ENCODE measurements around the gene RTBDN.
A peak's percentile ranks its signal among the peaks of the same experiment; 100 is the strongest.

Gene RTBDN

DNA sequence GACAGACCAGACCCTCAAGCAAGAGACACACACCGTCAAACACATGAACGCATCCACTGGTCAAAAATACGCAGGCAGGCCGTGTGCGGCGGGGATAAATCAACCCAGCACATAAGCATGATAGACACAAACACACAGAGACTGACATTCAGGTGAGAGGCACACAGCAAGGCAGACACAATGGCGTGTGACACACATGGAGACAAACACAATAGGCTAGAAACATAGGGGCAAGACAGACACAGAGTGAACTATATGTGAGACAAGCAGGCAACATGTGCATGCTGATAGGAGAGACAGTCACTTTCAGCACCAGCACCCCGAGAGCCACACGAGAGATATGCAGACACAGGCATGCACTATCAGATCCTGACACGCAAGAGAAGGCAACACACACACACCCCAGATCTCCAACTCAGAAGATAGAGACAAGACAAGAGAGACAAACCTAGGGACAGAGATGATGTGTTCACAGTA, 49.9 kb downstream of the RTBDN start:
- Histone ChIP-seq H3K4me1 (ENCODE audit: control insufficient read depth, insufficient read depth, low read length, unreplicated experiment) (peaks cover 63% of the 10 kb centered on the region), H2AFZ (ENCODE audit: low read length, unreplicated experiment) (no peak overlapping the region), H3K4me3 (ENCODE audit: low read depth, low read length) (no peak overlapping the region), H3K27ac (ENCODE audit: low read depth, low read length) (peak overlapping the region; percentile 92), H3K79me2 (ENCODE audit: control insufficient read depth, insufficient read depth, low read length, unreplicated experiment) (no peaks in the 10 kb centered on the region), H3K27me3 (ENCODE audit: insufficient read depth, low read length) (no peaks in the 10 kb centered on the region), H3K36me3 (ENCODE audit: insufficient read depth, low read length) (no peaks in the 10 kb centered on the region)

- Histone ChIP-seq H3K36me3 (ENCODE audit: insufficient read depth, low read length) (no peaks in the 10 kb centered on the region), H3K4me1 (ENCODE audit: control insufficient read depth, insufficient read depth, low read length, unreplicated experiment) (peaks cover 63% of the 10 kb centered on the region), H3K4me3 (ENCODE audit: low read depth, low read length) (no peak overlapping the region), H3K79me2 (ENCODE audit: control insufficient read depth, insufficient read depth, low read length, unreplicated experiment) (no peaks in the 10 kb centered on the region), H3K27ac (ENCODE audit: low read depth, low read length) (peak overlapping the region; percentile 92), H3K27me3 (ENCODE audit: insufficient read depth, low read length) (no peaks in the 10 kb centered on the region), H2AFZ (ENCODE audit: low read length, unreplicated experiment) (no peak overlapping the region)
Observed at GRCh38 chr19:12783849-12784393, 50.5 kb downstream of the RTBDN start.

GRCh38 chr19:12783291-12783848, 51.0 kb downstream of the RTBDN start:
- Histone ChIP-seq H3K27ac (ENCODE audit: low read depth, low read length) (peak overlapping the region; percentile 92), H3K79me2 (ENCODE audit: control insufficient read depth, insufficient read depth, low read length, unreplicated experiment) (no peaks in the 10 kb centered on the region), H3K4me3 (ENCODE audit: low read depth, low read length) (peak overlapping the region; percentile 74; the same call in 1 of the 2 replicates), H3K27me3 (ENCODE audit: insufficient read depth, low read length) (no peaks in the 10 kb centered on the region), H3K36me3 (ENCODE audit: insufficient read depth, low read length) (no peaks in the 10 kb centered on the region), H2AFZ (ENCODE audit: low read length, unreplicated experiment) (no peak overlapping the region), H3K4me1 (ENCODE audit: control insufficient read depth, insufficient read depth, low read length, unreplicated experiment) (peaks cover 63% of the 10 kb centered on the region)

DNA sequence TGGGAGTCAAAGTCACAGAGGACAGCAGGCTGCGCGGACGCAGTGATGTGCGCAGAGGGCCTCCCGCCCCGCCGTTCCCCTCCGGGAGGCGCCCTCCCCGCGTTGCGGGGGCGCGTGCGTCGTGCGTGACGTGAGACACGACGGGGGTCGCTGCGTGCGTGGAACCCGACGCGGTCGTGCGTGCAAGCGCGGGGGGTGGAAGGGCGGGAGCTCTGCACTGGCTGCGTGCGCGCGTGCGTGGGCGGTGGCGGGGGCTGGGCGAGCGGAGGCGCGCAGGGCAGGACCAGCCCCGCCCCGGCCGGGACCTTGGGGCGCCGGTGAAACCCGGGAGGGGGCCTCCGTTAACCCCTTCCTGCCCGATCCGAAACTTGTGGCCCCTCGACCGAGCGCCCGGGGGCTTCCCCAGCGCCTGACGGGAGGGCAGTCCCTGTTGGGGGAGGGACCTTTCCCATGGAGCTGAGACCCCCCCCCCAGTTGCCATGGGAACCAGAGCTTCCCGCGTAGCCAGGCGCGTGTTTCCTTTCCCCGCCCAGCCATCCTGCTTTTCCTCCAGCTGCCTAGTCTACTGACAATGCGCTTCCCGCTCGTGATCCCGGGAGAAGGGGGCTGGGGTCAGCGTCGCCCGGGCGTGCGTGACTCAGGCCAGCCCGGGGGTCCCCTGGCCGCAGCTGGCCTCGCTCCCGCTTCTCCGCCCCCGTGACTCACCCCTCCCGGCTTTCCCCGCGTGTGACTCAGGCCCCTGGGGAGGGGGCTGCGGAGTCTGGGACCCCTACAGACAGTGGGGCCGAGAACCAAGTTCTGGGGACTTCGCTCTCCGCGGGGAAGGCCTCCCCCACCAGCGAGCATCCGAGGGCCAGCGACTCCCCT, 51.7 kb downstream of the RTBDN start:
- Histone ChIP-seq H3K4me3 (ENCODE audit: low read depth, low read length) (peak overlapping the region; percentile 74), H3K4me1 (ENCODE audit: control insufficient read depth, insufficient read depth, low read length, unreplicated experiment) (peaks cover 59% of the 10 kb centered on the region), H3K27me3 (ENCODE audit: insufficient read depth, low read length) (no peaks in the 10 kb centered on the region), H3K36me3 (ENCODE audit: insufficient read depth, low read length) (no peaks in the 10 kb centered on the region), H3K79me2 (ENCODE audit: control insufficient read depth, insufficient read depth, low read length, unreplicated experiment) (no peaks in the 10 kb centered on the region), H2AFZ (ENCODE audit: low read length, unreplicated experiment) (peak overlapping the region; percentile 14), H3K27ac (ENCODE audit: low read depth, low read length) (peak overlapping the region; percentile 92)

DNA sequence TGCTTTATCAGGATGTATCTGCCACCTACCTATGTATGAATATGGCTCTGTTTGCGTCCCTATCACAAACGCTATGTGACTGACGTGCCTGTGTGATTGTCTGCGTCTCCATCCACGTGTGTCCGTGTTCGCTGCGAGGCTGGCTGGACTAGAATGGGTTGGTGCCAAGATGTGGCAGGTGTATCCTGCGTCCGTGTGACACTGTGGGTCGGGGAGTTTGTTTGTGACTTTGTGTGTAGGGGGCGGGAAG, 52.3 kb downstream of the RTBDN start:
- no peaks in the 10 kb centered on the region for H3K36me3 ChIP-seq (ENCODE audit: insufficient read depth, low read length)
- H3K27ac ChIP-seq (ENCODE audit: low read depth, low read length), result peak overlapping the region; percentile 92
- peaks cover 59% of the 10 kb centered on the region for H3K4me1 ChIP-seq (ENCODE audit: control insufficient read depth, insufficient read depth, low read length, unreplicated experiment)
- H3K79me2 ChIP-seq (ENCODE audit: control insufficient read depth, insufficient read depth, low read length, unreplicated experiment), result no peaks in the 10 kb centered on the region
- H2AFZ ChIP-seq (ENCODE audit: low read length, unreplicated experiment), result no peak overlapping the region
- peak overlapping the region; percentile 74 for H3K4me3 ChIP-seq (ENCODE audit: low read depth, low read length)
- no peaks in the 10 kb centered on the region for H3K27me3 ChIP-seq (ENCODE audit: insufficient read depth, low read length)

DNA sequence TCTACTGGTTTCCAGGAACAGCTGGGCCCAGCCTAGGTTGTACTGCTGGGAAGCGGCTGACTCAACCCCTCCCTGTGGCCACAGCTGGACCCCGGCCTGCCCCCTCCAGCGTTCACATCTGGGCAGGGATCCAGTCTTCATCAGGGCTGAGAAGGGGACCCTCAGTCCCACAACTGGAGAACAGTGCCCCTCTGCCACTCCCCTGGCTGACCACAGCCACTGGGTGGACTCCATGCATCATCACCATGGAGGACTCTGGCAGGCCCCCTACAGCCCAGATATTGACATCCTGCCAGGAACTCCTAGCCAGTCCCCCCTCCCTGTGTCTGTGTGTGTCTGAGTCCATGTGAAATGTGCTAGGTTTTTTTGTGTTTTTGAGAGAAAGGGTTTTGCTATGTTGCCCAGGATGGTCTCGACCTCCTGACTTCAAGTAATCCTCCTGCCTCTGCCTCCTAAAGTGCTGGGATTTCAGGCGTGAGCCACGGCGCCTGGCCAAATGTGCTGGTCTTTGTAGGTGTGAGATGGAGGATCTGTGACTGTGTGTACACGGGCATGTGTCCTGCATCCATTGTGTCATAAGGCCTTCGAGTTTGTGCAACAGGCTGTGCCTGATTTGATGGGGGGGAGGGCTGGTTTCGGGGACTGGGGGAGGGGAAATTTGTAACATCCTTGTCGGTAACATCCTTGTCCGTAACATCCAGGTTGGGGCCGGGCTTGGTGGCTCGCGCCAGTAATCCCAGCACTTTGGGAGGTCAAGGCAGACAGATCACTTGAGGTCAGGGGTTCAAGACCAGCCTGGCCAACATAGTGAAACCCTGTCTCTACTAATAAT, 55.0 kb downstream of the RTBDN start:
- Histone ChIP-seq H3K79me2 (ENCODE audit: control insufficient read depth, insufficient read depth, low read length, unreplicated experiment) (no peaks in the 10 kb centered on the region), H3K4me3 (ENCODE audit: low read depth, low read length) (peak overlapping the region; percentile 78), H3K4me1 (ENCODE audit: control insufficient read depth, insufficient read depth, low read length, unreplicated experiment) (peaks cover 40% of the 10 kb centered on the region), H3K27ac (ENCODE audit: low read depth, low read length) (peak overlapping the region; percentile 98), H3K36me3 (ENCODE audit: insufficient read depth, low read length) (no peaks in the 10 kb centered on the region), H3K27me3 (ENCODE audit: insufficient read depth, low read length) (no peaks in the 10 kb centered on the region), H2AFZ (ENCODE audit: low read length, unreplicated experiment) (no peak overlapping the region)

- Histone ChIP-seq H3K27ac (ENCODE audit: low read depth, low read length) (peak overlapping the region; percentile 98), H2AFZ (ENCODE audit: low read length, unreplicated experiment) (no peak overlapping the region), H3K4me3 (ENCODE audit: low read depth, low read length) (peak overlapping the region; percentile 78), H3K27me3 (ENCODE audit: insufficient read depth, low read length) (no peaks in the 10 kb centered on the region), H3K4me1 (ENCODE audit: control insufficient read depth, insufficient read depth, low read length, unreplicated experiment) (peaks cover 36% of the 10 kb centered on the region), H3K36me3 (ENCODE audit: insufficient read depth, low read length) (no peaks in the 10 kb centered on the region), H3K79me2 (ENCODE audit: control insufficient read depth, insufficient read depth, low read length, unreplicated experiment) (no peaks in the 10 kb centered on the region)
Observed at GRCh38 chr19:12778905-12779161, 55.5 kb downstream of the RTBDN start.

DNA sequence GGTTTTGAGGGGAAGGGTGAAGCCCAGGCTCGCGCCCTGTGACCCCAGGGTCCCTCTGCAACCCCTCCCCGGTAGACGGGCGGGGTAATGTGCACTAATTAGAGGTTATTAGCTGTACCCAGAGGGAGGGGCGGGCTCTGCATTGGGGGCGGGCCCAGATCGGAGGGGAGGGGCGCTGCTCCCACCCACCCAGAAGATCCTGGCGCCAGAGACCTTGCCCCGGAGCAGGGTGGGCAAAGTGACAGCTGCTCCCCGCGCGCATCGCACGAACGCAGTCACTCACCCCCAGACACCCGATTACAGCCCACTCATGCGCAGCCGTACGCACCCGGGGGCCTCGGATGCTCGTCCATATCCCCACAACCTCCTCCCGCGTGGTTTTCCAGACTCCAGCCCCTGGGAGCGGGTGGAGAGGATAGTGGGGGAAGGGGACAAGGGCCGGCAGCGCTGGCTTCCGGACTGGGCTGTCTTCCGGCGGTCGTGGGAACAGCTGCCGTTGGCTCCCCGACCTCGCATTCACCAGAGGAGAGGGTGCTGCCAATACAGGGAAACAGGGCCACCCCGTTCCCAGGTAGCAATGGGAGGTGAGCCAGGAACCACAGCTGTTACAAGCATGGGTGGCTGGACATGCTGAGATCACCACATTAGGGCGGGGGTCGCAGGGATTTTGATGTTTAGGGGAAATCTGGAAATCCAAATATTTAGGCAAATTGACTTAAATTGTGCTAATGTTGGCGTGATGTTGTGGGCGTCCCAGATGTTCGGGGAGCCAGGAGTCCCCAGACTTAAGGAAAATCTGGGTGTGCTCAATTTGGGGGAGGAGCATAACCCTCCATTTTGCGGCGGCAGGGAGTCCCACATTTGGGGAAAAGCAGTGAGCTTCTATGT, 56.1 kb downstream of the RTBDN start:
- Histone ChIP-seq H3K4me3 (ENCODE audit: low read depth, low read length) (peak overlapping the region; percentile 78), H3K27ac (ENCODE audit: low read depth, low read length) (peak overlapping the region; percentile 98), H3K79me2 (ENCODE audit: control insufficient read depth, insufficient read depth, low read length, unreplicated experiment) (no peaks in the 10 kb centered on the region), H3K36me3 (ENCODE audit: insufficient read depth, low read length) (no peaks in the 10 kb centered on the region), H3K27me3 (ENCODE audit: insufficient read depth, low read length) (no peaks in the 10 kb centered on the region), H2AFZ (ENCODE audit: low read length, unreplicated experiment) (peak overlapping the region; percentile 93), H3K4me1 (ENCODE audit: control insufficient read depth, insufficient read depth, low read length, unreplicated experiment) (peaks cover 36% of the 10 kb centered on the region)

DNA sequence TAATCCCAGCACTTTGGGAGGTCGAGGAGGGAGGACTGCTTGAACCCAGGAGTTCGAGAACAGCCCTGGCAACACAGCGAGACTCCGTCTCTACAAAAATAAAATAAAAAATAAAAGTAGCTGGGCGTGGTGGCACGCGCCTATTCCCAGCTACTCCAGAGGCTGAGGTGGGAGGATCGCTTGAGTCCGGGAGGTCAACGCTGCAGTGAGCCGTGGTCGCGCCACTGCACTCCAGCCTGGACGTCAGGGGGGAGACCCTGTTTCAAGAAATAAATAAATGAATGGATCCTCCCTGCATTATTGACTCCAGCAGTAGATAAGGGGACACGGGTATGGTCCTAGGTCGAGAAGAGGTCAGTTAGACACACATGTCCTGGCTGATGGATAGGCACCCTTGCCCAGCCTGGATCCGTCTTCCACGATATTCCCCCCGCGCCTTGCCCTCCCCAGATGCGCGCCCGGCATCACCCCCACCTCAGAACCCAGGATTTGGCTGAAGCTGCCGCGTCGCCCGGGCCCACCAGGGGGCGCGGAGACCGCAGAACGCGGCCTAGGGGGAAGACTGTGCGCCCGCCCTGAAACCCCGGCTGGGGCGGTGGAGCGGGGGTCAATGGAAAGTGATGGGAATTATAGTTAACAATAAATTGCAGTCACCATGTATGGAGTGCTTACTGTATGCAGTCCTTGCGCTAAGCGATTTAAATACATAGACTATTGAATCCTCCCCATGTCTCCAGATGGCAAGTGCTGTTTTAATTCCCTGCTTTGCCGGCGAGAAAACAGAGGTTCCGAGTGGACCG, 57.0 kb downstream of the RTBDN start:
- no peaks in the 10 kb centered on the region for H3K36me3 ChIP-seq (ENCODE audit: insufficient read depth, low read length)
- peak overlapping the region; percentile 78 for H3K4me3 ChIP-seq (ENCODE audit: low read depth, low read length)
- peak overlapping the region; percentile 93 for H2AFZ ChIP-seq (ENCODE audit: low read length, unreplicated experiment)
- H3K79me2 ChIP-seq (ENCODE audit: control insufficient read depth, insufficient read depth, low read length, unreplicated experiment), result no peaks in the 10 kb centered on the region
- peak overlapping the region; percentile 98 for H3K27ac ChIP-seq (ENCODE audit: low read depth, low read length)
- H3K4me1 ChIP-seq (ENCODE audit: control insufficient read depth, insufficient read depth, low read length, unreplicated experiment), result peaks cover 30% of the 10 kb centered on the region
- no peaks in the 10 kb centered on the region for H3K27me3 ChIP-seq (ENCODE audit: insufficient read depth, low read length)
